H1 (cell line): ENCODE data around the gene NELL1. TPM values are rescaled to one million over a fixed set of nuclear protein-coding genes. Genes with fewer than 3 reads are reported as not detected.

ENCODE experiments used
- CTCF ChIA-PET: fragments of 300-600 bp; sonication (Branson Sonifier 250); formaldehyde crosslinking; loops from one replicate; lab custom pipeline; 2021; ENCODE audit not compliant: partially characterized antibody; lab: Charles Lee
- POLR2A ChIA-PET: fragments of 300-600 bp; sonication (Branson Sonifier 250); formaldehyde crosslinking; loops from one replicate; lab custom pipeline; 2021; ENCODE audit warnings: inconsistent platforms; ENCODE audit not compliant: partially characterized antibody; lab: Charles Lee
- DNase-seq, 2 experiments: peaks; one replicate each; pipeline versions ENCODE4 v3.0.0 to v3.0.0-alpha.2; 2010 to 2022; ENCODE audit warnings: low spot score in 2 of 2, low read depth in 1 of 2, mixed read lengths in 1 of 2
- FAIRE-seq: peaks from 2 replicates; lab custom pipeline; 2011; peaks lifted over from hg19 to GRCh38; lab: Jason Lieb, UNC
- H2AFZ ChIP-seq: 2 replicates; pipeline ENCODE4 v1.8.1; 2012; ENCODE audit warnings: low read length, inconsistent platforms
- H2AK5ac ChIP-seq: 2 replicates; pipeline ENCODE4 v1.6.1; 2013; ENCODE audit warnings: low read depth, low read length
- H2BK120ac ChIP-seq: replicated peaks from 2 replicates; pipeline ENCODE3; 2013; ENCODE audit warnings: low read depth, low read length, inconsistent platforms
- H2BK12ac ChIP-seq: 2 replicates; pipeline ENCODE4 v1.6.1; 2013; ENCODE audit warnings: low read depth, low read length
- H2BK15ac ChIP-seq: 2 replicates; pipeline ENCODE4 v1.6.1; 2013; ENCODE audit warnings: low read length
- H2BK20ac ChIP-seq: 2 replicates; pipeline ENCODE4 v1.6.1; 2013; ENCODE audit warnings: low read length
- H2BK5ac ChIP-seq: 2 replicates; pipeline ENCODE4 v1.6.1; 2013; ENCODE audit warnings: low read depth, low read length
- H3K14ac ChIP-seq: 2 replicates; pipeline ENCODE4 v1.6.1; 2013; ENCODE audit warnings: inconsistent platforms; ENCODE audit not compliant: insufficient read length
- H3K18ac ChIP-seq: 2 replicates; pipeline ENCODE4 v1.6.1; 2013; ENCODE audit warnings: low read length; ENCODE audit errors: extremely low read depth
- H3K23ac ChIP-seq: 2 replicates; pipeline ENCODE4 v1.6.1; 2013; ENCODE audit warnings: inconsistent platforms; ENCODE audit not compliant: insufficient read length
- H3K23me2 ChIP-seq: 2 replicates; pipeline ENCODE4 v1.6.1; 2013; ENCODE audit warnings: low read depth, low read length
- H3K27ac ChIP-seq: 2 replicates; pipeline ENCODE4 v1.6.1; 2011; ENCODE audit warnings: low read depth, low read length, inconsistent platforms
- H3K27me3 ChIP-seq, 4 experiments: replicated peaks in 1 of 4; 1 replicate in 1 of 4; 2 replicates in 3 of 4; pipeline versions ENCODE4 v1.6.1 to v1.8.1; 2011 to 2013; ENCODE audit warnings: low read length in 3 of 4, mild to moderate bottlenecking in 3 of 4, inconsistent platforms in 2 of 4, mixed read lengths in 2 of 4, moderate library complexity in 1 of 4; ENCODE audit not compliant: control insufficient read depth in 3 of 4, insufficient read depth in 3 of 4; ENCODE audit errors: extremely low read depth in 1 of 4
- H3K36me3 ChIP-seq, 4 experiments: 2 replicates each; pipeline versions ENCODE4 v1.6.1 to v1.8.1; 2011 to 2013; ENCODE audit warnings: mild to moderate bottlenecking in 4 of 4, low read length in 3 of 4, moderate library complexity in 2 of 4, control low read depth in 1 of 4, inconsistent platforms in 1 of 4; ENCODE audit not compliant: insufficient read depth in 4 of 4, control insufficient read depth in 2 of 4
- H3K4ac ChIP-seq: replicated peaks from 2 replicates; pipeline ENCODE3; 2013; ENCODE audit warnings: low read length, low read depth, mixed read lengths, inconsistent platforms; ENCODE audit not compliant: insufficient read length
- H3K4me1 ChIP-seq, 4 experiments: replicated peaks in 1 of 4; 1 replicate in 1 of 4; 2 replicates in 3 of 4; pipeline versions ENCODE4 v1.6.1 to v1.8.1; 2011 to 2013; ENCODE audit warnings: low read length in 3 of 4, inconsistent platforms in 2 of 4, mixed read lengths in 1 of 4; ENCODE audit not compliant: insufficient read depth in 4 of 4, control insufficient read depth in 3 of 4
- H3K4me2 ChIP-seq, 2 experiments: 2 replicates each; pipeline versions ENCODE4 v1.6.1 to v1.8.1; 2011 to 2013; ENCODE audit warnings: low read depth in 2 of 2, low read length in 2 of 2, control low read depth in 1 of 2, inconsistent platforms in 1 of 2, mild to moderate bottlenecking in 1 of 2; ENCODE audit not compliant: insufficient read depth in 1 of 2
- H3K4me3 ChIP-seq, 4 experiments: fragments of 200-600, 300-600 bp in 1 of 4; sonication (generic), shearing (Covaris generic), sonication (Bioruptor Twin) in 1 of 4; 2 replicates each; pipeline versions ENCODE4 v1.5.1 to v1.8.1; 2011 to 2016; ENCODE audit warnings: low read length in 4 of 4, low read depth in 3 of 4, control low read depth in 2 of 4, inconsistent platforms in 2 of 4, mild to moderate bottlenecking in 2 of 4, mixed read lengths in 1 of 4, moderate library complexity in 1 of 4; ENCODE audit not compliant: insufficient read depth in 2 of 4; ENCODE audit errors: extremely low read depth in 1 of 4
- H3K56ac ChIP-seq: replicated peaks from 2 replicates; pipeline ENCODE3; 2013; ENCODE audit warnings: low read depth, mild to moderate bottlenecking, mixed read lengths, low read length, inconsistent platforms; ENCODE audit not compliant: insufficient read length
- H3K79me1 ChIP-seq: 2 replicates; pipeline ENCODE4 v1.6.1; 2013; ENCODE audit warnings: low read depth, low read length, control low read depth
- H3K79me2 ChIP-seq, 2 experiments: 2 replicates each; pipeline versions ENCODE4 v1.6.1 to v1.8.1; 2012 to 2013; ENCODE audit warnings: low read length in 2 of 2, mild to moderate bottlenecking in 2 of 2, inconsistent platforms in 1 of 2; ENCODE audit not compliant: insufficient read depth in 2 of 2, control insufficient read depth in 1 of 2
- H3K9ac ChIP-seq, 4 experiments: replicated peaks in 1 of 4; 1 replicate in 1 of 4; 2 replicates in 3 of 4; pipeline versions ENCODE4 v1.6.1 to v1.8.1; 2011 to 2013; ENCODE audit warnings: low read depth in 3 of 4, low read length in 3 of 4, control low read depth in 2 of 4, mild to moderate bottlenecking in 2 of 4, moderate library complexity in 2 of 4, inconsistent platforms in 1 of 4; ENCODE audit errors: extremely low read depth in 1 of 4
- H3K9me3 ChIP-seq, 2 experiments: 2 replicates each; pipeline versions ENCODE4 v1.6.1 to v1.8.1; 2012 to 2013; ENCODE audit warnings: mild to moderate bottlenecking in 2 of 2, moderate library complexity in 2 of 2, control low read depth in 1 of 2, inconsistent platforms in 1 of 2, low read depth in 1 of 2, low read length in 1 of 2, mixed read lengths in 1 of 2; ENCODE audit not compliant: insufficient read depth in 2 of 2
- H4K20me1 ChIP-seq, 2 experiments: replicated peaks in 1 of 2; 2 replicates each; pipeline versions ENCODE3 to v1.8.1; 2011 to 2013; ENCODE audit warnings: inconsistent platforms in 2 of 2, low read length in 2 of 2, mild to moderate bottlenecking in 1 of 2; ENCODE audit not compliant: insufficient read depth in 2 of 2, control insufficient read depth in 1 of 2
- H4K5ac ChIP-seq: 2 replicates; pipeline ENCODE4 v1.6.1; 2013; ENCODE audit warnings: low read length, low read depth, mixed read lengths, inconsistent platforms; ENCODE audit not compliant: insufficient read length
- H4K8ac ChIP-seq: 2 replicates; pipeline ENCODE4 v1.8.0; 2013; ENCODE audit warnings: mild to moderate bottlenecking, moderate library complexity, low read length, inconsistent platforms; ENCODE audit not compliant: insufficient read depth; ENCODE audit errors: extremely low read depth
- H4K91ac ChIP-seq: replicated peaks from 2 replicates; pipeline ENCODE3; 2013; ENCODE audit warnings: low read length, mixed read lengths, inconsistent platforms; ENCODE audit not compliant: insufficient read length
- ASH2L ChIP-seq: fragments of 200-600, 300-600 bp; sonication (generic); IDR thresholded peaks from one replicate; pipeline ENCODE4 v1.7.1; 2017; ENCODE audit warnings: low read length
- ATF3 ChIP-seq: IDR thresholded peaks from 2 replicates; pipeline ENCODE4 v1.6.1; 2011; ENCODE audit warnings: low read depth, mild to moderate bottlenecking, low read length; ENCODE audit not compliant: insufficient read depth
- GABPA ChIP-seq: IDR thresholded peaks from 2 replicates; pipeline ENCODE4 v1.6.1; 2011; ENCODE audit warnings: mild to moderate bottlenecking, low read length, moderate library complexity, borderline replicate concordance; ENCODE audit not compliant: insufficient read depth
- HDAC6 ChIP-seq: IDR thresholded peaks from one replicate; pipeline ENCODE4 v1.7.1; 2012; ENCODE audit warnings: low read depth, mild to moderate bottlenecking, inconsistent platforms, low read length, moderate library complexity
- JUN ChIP-seq: IDR thresholded peaks from 2 replicates; pipeline ENCODE4 v1.6.1; 2011; ENCODE audit warnings: low read depth, mild to moderate bottlenecking, improper control_type of control experiment, low read length
- KDM5A ChIP-seq: fragments of 200-600 bp; IDR thresholded peaks from 2 replicates; pipeline ENCODE4 v1.7.1; 2012; ENCODE audit warnings: mild to moderate bottlenecking, low read length, inconsistent platforms, mixed read lengths
- POLR2A ChIP-seq, 2 experiments: IDR thresholded peaks; 1 replicate in 1 of 2; 2 replicates in 1 of 2; pipeline ENCODE4 v1.6.1; 2011; ENCODE audit warnings: low read depth in 2 of 2, low read length in 2 of 2, mild to moderate bottlenecking in 2 of 2; ENCODE audit errors: control extremely low read depth in 1 of 2
- POLR2AphosphoS5 ChIP-seq: IDR thresholded peaks from 2 replicates; pipeline ENCODE4 v1.6.1; 2011; ENCODE audit warnings: low read depth, low read length
- POU5F1 ChIP-seq: IDR thresholded peaks from 2 replicates; pipeline ENCODE4 v1.6.1; 2011; ENCODE audit warnings: low read depth, mild to moderate bottlenecking, low read length, moderate library complexity
- RAD21 ChIP-seq, 2 experiments: IDR thresholded peaks in 1 of 2; conservative IDR thresholded peaks in 1 of 2; 2 replicates each; pipeline ENCODE4 v1.6.1; 2011; ENCODE audit warnings: low read depth in 2 of 2, low read length in 2 of 2, improper control_type of control experiment in 1 of 2, inconsistent platforms in 1 of 2, mild to moderate bottlenecking in 1 of 2, moderate library complexity in 1 of 2
- SAP30 ChIP-seq: fragments of 300-600 bp; sonication (generic); IDR thresholded peaks from 2 replicates; pipeline ENCODE4 v1.7.1; 2012; ENCODE audit warnings: low read length, moderate library complexity, mild to moderate bottlenecking, inconsistent platforms; ENCODE audit not compliant: insufficient read depth, insufficient replicate concordance
- SIRT6 ChIP-seq: IDR thresholded peaks from one replicate; pipeline ENCODE4 v1.7.1; 2012; ENCODE audit warnings: low read length, inconsistent platforms
- SP1 ChIP-seq: IDR thresholded peaks from 2 replicates; pipeline ENCODE4 v1.6.1; 2011; ENCODE audit warnings: low read depth, low read length
- SRF ChIP-seq: IDR thresholded peaks from 2 replicates; pipeline ENCODE4 v1.6.1; 2011; ENCODE audit warnings: mild to moderate bottlenecking, low read depth, low read length, moderate library complexity
- TCF12 ChIP-seq: IDR thresholded peaks from 2 replicates; pipeline ENCODE4 v1.6.1; 2011; ENCODE audit warnings: low read depth, mild to moderate bottlenecking, low read length
- WGBS, 2 experiments: shearing (Covaris generic) in 1 of 2; methylation state at CpG; one replicate each; pipeline versions ENCODE4 v1.1.6 to v1.1.7; 2013 to 2015; ENCODE audit warnings: low lambda C conversion rate in 2 of 2, mixed read lengths in 2 of 2, inconsistent platforms in 1 of 2, low coverage in 1 of 2, missing lambda C conversion rate in 1 of 2; ENCODE audit not compliant: insufficient replicate concordance in 2 of 2, insufficient coverage in 1 of 2, insufficient read length in 1 of 2; ENCODE audit errors: extremely low coverage in 1 of 2, missing lambda C conversion rate in 1 of 2; 5-methylcytosine and 5-hydroxymethylcytosine counted together
- polyA plus RNA-seq, 7 experiments: library from polyadenylated mRNA; depleted of rRNA in 3 of 7; stranded (reverse) in 5 of 7; unstranded in 2 of 7; fragments of >200 nt in 5 of 7; fragments of 200-250 nt in 2 of 7; gene quantifications; 1 replicate in 5 of 7; 2 replicates in 1 of 7; 4 replicates in 1 of 7; pipeline versions ENCODE4 v1.2.1 to v1.2.3, GENCODE V29; 2011 to 2013; ENCODE audit warnings: missing spikeins in 2 of 7, mixed read lengths in 2 of 7
- total RNA-seq: library from RNA; stranded (reverse); fragmentation: NEBNext Ultra II Directional; extraction: Animal tissue kit (Norgen Biotek cat#: 25700); gene quantifications from 2 replicates; pipeline ENCODE4 v1.2.1, GENCODE V29; 2021

Gene NELL1
- total and polyA plus RNA-seq, 2 of the 8 experiments (the other 6 are each of a cell fraction or from before 2014, with no cell fraction given): 0.21 TPM; not detected in 1

- no peaks in the 10 kb centered on the region for H3K23me2 ChIP-seq
- H3K36me3 ChIP-seq: no peaks in the 10 kb centered on the region
- H2BK15ac ChIP-seq: no peak overlapping the region
- no peak overlapping the region for H3K4me3 ChIP-seq
- H3K9ac ChIP-seq: no peak overlapping the region
- H3K23ac ChIP-seq: no peak overlapping the region
- ChIA-PET CTCF (interaction anchor here (1.7 kb wide), 1 partner anchor 10 kb away, joined by 5 read pairs; no protein-coding TSS in a partner anchor), POLR2A (no interaction called here)
- no peak overlapping the region for H3K18ac ChIP-seq
- H4K91ac ChIP-seq: no peak overlapping the region
- H3K4me1 ChIP-seq: no peaks in the 10 kb centered on the region
- H3K14ac ChIP-seq: no peak overlapping the region
- 85% methylated on average over 1 of the region's 1 CpG; no CpG with 5 or more reads in 1 of the 2 experiments for WGBS, 2 experiments
- no peak overlapping the region for H3K4me2 ChIP-seq
- H4K8ac ChIP-seq: no peak overlapping the region
- H3K79me1 ChIP-seq: no peaks in the 10 kb centered on the region
- H3K79me2 ChIP-seq: no peaks in the 10 kb centered on the region
- no peak overlapping the region for H2BK12ac ChIP-seq
- no peaks in the 10 kb centered on the region for H3K27me3 ChIP-seq
- H3K27ac ChIP-seq: no peak overlapping the region
- H4K5ac ChIP-seq: no peak overlapping the region
- no peak for FAIRE-seq
- H3K56ac ChIP-seq: no peak overlapping the region
- H2BK5ac ChIP-seq: no peak overlapping the region
- H2BK120ac ChIP-seq: no peak overlapping the region
- H3K4ac ChIP-seq: no peak overlapping the region
- H2BK20ac ChIP-seq: no peak overlapping the region
- H2AFZ ChIP-seq: no peak overlapping the region
- no peak for DNase-seq
- H4K20me1 ChIP-seq: no peaks in the 10 kb centered on the region
- no peak overlapping the region for H2AK5ac ChIP-seq
- H3K9me3 ChIP-seq: no peaks in the 10 kb centered on the region
- TF ChIP-seq SP1 (no peak), POU5F1 (no peak), TCF12 (no peak), ATF3 (no peak), RAD21 (IDR thresholded peaks at IDR 0.05 in 1 of 2, conservative IDR thresholded peaks at IDR 0.05 in 1 of 2; ENCODE audit: low read depth in 2 of 2, low read length in 2 of 2) (no peak), ASH2L (no peak), HDAC6 (no peak), SAP30 (no peak), GABPA (no peak), SIRT6 (no peak), JUN (no peak), POLR2A (IDR thresholded peaks at IDR 0.05; ENCODE audit: control extremely low read depth in 1 of 2, low read depth in 2 of 2, low read length in 2 of 2) (no peak), SRF (no peak), KDM5A (no peak), POLR2AphosphoS5 (no peak)
These were observed 884.4 kb downstream of the NELL1 start for GRCh38 chr11:21553795-21554194.
